Pancreas (tissue), 10 donors: ENCODE measurements around the gene KCNH1. TPM values are rescaled to one million over a fixed set of nuclear protein-coding genes. Genes with fewer than 3 reads are reported as not detected.

ENCODE experiments used
- ATAC-seq, 4 donors: fragments of 200-7000 bp; cut with Tn5 transposase; one replicate each; pipeline versions ENCODE4 v1.8.0 to v1.9.1; 2020; ENCODE audit warnings: mild to moderate bottlenecking in 4 of 4, moderate library complexity in 4 of 4
- DNase-seq, 6 donors: peaks; one replicate each; pipeline ENCODE4 v3.0.0-alpha.2; 2020
- FAIRE-seq: peaks from 2 replicates; lab custom pipeline; 2012; peaks lifted over from hg19 to GRCh38; lab: Jason Lieb, UNC
- H3K27ac ChIP-seq, 4 donors: fragments of 200-600 bp; sonication (generic); 1 replicate in 3 of 4; 2 replicates in 1 of 4; pipeline versions ENCODE4 v1.5.0 to v1.8.0; 2020
- H3K27me3 ChIP-seq, 4 donors: fragments of 200-600 bp; one replicate each; pipeline ENCODE4 v1.8.0; 2021
- H3K36me3 ChIP-seq, 3 donors: fragments of 200-600 bp; sonication (generic) in 1 of 3; one replicate each; pipeline versions ENCODE4 v1.5.0 to v1.8.0; 2020 to 2021
- H3K4me1 ChIP-seq, 3 donors: fragments of 200-600 bp; one replicate each; pipeline ENCODE4 v1.8.0; 2021
- H3K4me3 ChIP-seq, 4 donors: fragments of 200-600 bp; sonication (generic) in 2 of 4; one replicate each; pipeline versions ENCODE4 v1.5.0 to v1.8.0; 2020 to 2021
- H3K9me3 ChIP-seq, 4 donors: fragments of 200-600 bp; one replicate each; pipeline ENCODE4 v1.8.0; 2021
- WGBS, 2 donors: extraction: QIAGEN DNeasy Blood & Tissue Kit; methylation state at CpG; one replicate each; pipeline ENCODE4 v1.1.7; 2013; 5-methylcytosine and 5-hydroxymethylcytosine counted together
- intact Hi-C, 3 donors: fragments of 100-400 bp; cut with DNase I; formaldehyde crosslinking; loops; one replicate each; pipeline versions ENCODE4 v1.11.1 to v1.14.2; 2022
- polyA plus RNA-seq, 2 donors: library from polyadenylated mRNA; stranded (reverse); fragments of 200-250 nt; gene quantifications; one replicate each; pipeline ENCODE4 v1.2.3, GENCODE V29; 2013
- total RNA-seq, 6 donors: library from RNA; stranded (reverse); fragmentation: NEBNext Ultra II Directional in 4 of 6; extraction: Animal tissue kit (Norgen Biotek cat#: 25700) in 4 of 6; gene quantifications; one replicate each; pipeline versions ENCODE4 v1.2.1 to v1.2.4, GENCODE V29; 2021 to 2023
- TF ChIP-seq, protein P1 (sequence below), 4 donors: fragments of 200-600 bp; sonication (generic) in 3 of 4; IDR thresholded peaks; one replicate each; pipeline versions ENCODE4 v1.5.0 to v1.8.0; 2021; ENCODE audit warnings: antibody characterized with exemption in 4 of 4
- donor health status: healthy with polysubstance abuse.
- donor health status: DM: no; HTN: no; CAD: no; lungs with moderate emphysema.
- donor health status: DM: no; HTN: no; CAD: no.
- donor health status: control.
- donor health status: control.
- donor health status: Bipolar disorder and iron deficiency.
- donor health status: DM: yes; HTN: yes; CAD: no.
- donor health status: DM: no; HTN: no; CAD: no.
- donor health status: DM: no; HTN: no; CAD: no.
- donor health status: DM: yes; HTN: yes; CAD: no.

KCNH1 gene
- total and polyA plus RNA-seq, 8 donors, result 0.24 to 0.61 (median 0.36) TPM

- Histone ChIP-seq H3K36me3 (no peaks in the 10 kb centered on the region), H3K9me3 (no peaks in the 10 kb centered on the region), H3K4me1 (no peaks in the 10 kb centered on the region), H3K27ac (no peak overlapping the region), H3K4me3 (no peak overlapping the region), H3K27me3 (peaks cover 0 to 2% (median 0%) of the 10 kb centered on the region in 4 donors)
- ATAC-seq (no peak), DNase-seq (no peak), FAIRE-seq (no peak)
- TF ChIP-seq, protein P1, sequence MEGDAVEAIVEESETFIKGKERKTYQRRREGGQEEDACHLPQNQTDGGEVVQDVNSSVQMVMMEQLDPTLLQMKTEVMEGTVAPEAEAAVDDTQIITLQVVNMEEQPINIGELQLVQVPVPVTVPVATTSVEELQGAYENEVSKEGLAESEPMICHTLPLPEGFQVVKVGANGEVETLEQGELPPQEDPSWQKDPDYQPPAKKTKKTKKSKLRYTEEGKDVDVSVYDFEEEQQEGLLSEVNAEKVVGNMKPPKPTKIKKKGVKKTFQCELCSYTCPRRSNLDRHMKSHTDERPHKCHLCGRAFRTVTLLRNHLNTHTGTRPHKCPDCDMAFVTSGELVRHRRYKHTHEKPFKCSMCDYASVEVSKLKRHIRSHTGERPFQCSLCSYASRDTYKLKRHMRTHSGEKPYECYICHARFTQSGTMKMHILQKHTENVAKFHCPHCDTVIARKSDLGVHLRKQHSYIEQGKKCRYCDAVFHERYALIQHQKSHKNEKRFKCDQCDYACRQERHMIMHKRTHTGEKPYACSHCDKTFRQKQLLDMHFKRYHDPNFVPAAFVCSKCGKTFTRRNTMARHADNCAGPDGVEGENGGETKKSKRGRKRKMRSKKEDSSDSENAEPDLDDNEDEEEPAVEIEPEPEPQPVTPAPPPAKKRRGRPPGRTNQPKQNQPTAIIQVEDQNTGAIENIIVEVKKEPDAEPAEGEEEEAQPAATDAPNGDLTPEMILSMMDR (IDR thresholded peaks at IDR 0.05), result no peak
- 69 to 77% methylated on average over 5 of the region's 5 CpGs for WGBS, 2 donors
- intact Hi-C loops, result no loop called here
These were observed 337.5 kb downstream of the KCNH1 start for GRCh38 chr1:210796421-210796820.

GRCh38 chr1:210794445-210794844 lies 339.5 kb downstream of the KCNH1 start:
- ATAC-seq (no peak), DNase-seq (no peak), FAIRE-seq (no peak)
- intact Hi-C loops, result no loop called here
- WGBS, 2 donors, result 73 to 80% methylated on average over 1 of the region's 1 CpG
- Histone ChIP-seq H3K4me1 (no peaks in the 10 kb centered on the region), H3K4me3 (no peak overlapping the region), H3K9me3 (no peaks in the 10 kb centered on the region), H3K27ac (no peak overlapping the region), H3K27me3 (peaks cover 0 to 2% (median 0%) of the 10 kb centered on the region in 4 donors), H3K36me3 (no peaks in the 10 kb centered on the region)
- TF ChIP-seq, protein P1 (IDR thresholded peaks at IDR 0.05), result no peak

GRCh38 chr1:210792250-210793102 lies 341.5 kb downstream of the KCNH1 start:
- Histone ChIP-seq H3K4me1 (no peaks in the 10 kb centered on the region), H3K9me3 (no peaks in the 10 kb centered on the region), H3K27ac (no peak overlapping the region), H3K4me3 (no peak overlapping the region), H3K36me3 (no peaks in the 10 kb centered on the region), H3K27me3 (no peaks in the 10 kb centered on the region)
- TF ChIP-seq, protein P1 (IDR thresholded peaks at IDR 0.05), result no peak
- intact Hi-C loops, result no loop called here
- FAIRE-seq (no peak), ATAC-seq (no peak), DNase-seq (no peak)
- WGBS, 2 donors, result 44 to 49% methylated on average over 3 of the region's 3 CpGs

- Histone ChIP-seq H3K9me3 (no peaks in the 10 kb centered on the region), H3K27ac (no peak overlapping the region), H3K4me3 (no peak overlapping the region), H3K27me3 (no peaks in the 10 kb centered on the region), H3K36me3 (no peaks in the 10 kb centered on the region), H3K4me1 (no peaks in the 10 kb centered on the region)
- DNase-seq (no peak), ATAC-seq (no peak), FAIRE-seq (no peak)
- intact Hi-C loops, result no loop called here
- TF ChIP-seq, protein P1 (IDR thresholded peaks at IDR 0.05), result no peak
- WGBS, 2 donors, result 62 to 71% methylated on average over 2 of the region's 2 CpGs
These were observed 343.8 kb downstream of the KCNH1 start for GRCh38 chr1:210790196-210790595.

DNA sequence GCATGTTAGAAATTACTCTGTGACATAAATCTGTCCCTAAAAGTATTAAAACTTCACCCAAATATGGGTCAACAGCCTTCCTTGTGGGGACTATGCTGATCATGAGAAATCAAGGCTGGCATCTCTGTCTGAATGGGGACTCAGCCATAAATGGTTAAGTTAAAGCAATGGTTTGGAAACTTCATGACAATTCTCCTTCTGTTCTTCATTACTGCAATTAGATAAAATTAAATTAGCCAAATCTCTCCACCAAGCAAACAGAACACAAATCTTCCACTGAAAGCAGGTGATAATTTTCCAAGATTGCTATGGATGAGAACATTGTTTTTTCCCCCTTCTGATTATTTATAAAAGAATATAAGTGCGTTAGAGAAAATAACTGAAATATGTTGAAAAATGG lies 346.1 kb downstream of the KCNH1 start:
- no peaks in the 10 kb centered on the region for H3K9me3 ChIP-seq
- FAIRE-seq, result no peak
- WGBS, 2 donors, result 68 to 86% methylated on average over 1 of the region's 1 CpG

More for the DNA sequence above, 346.1 kb downstream of the KCNH1 start:
- H3K27me3 ChIP-seq, result no peaks in the 10 kb centered on the region
- intact Hi-C loops, result no loop called here
- no peak for DNase-seq
- H3K4me1 ChIP-seq, result no peaks in the 10 kb centered on the region
- no peak for ATAC-seq
- no peak overlapping the region for H3K27ac ChIP-seq
- TF ChIP-seq, protein P1 (IDR thresholded peaks at IDR 0.05), result no peak
- H3K36me3 ChIP-seq, result no peaks in the 10 kb centered on the region
- no peak overlapping the region for H3K4me3 ChIP-seq
